HG02610 (cell line): ENCODE measurements around the gene STK38.

Source experiments
- ATAC-seq: cut with Tn5 transposase; IDR thresholded peaks from one replicate; pipeline ENCODE4 v1.9.1; 2021; ENCODE audit warnings: mild to moderate bottlenecking, moderate library complexity; ENCODE audit not compliant: unreplicated experiment

Gene STK38

DNA sequence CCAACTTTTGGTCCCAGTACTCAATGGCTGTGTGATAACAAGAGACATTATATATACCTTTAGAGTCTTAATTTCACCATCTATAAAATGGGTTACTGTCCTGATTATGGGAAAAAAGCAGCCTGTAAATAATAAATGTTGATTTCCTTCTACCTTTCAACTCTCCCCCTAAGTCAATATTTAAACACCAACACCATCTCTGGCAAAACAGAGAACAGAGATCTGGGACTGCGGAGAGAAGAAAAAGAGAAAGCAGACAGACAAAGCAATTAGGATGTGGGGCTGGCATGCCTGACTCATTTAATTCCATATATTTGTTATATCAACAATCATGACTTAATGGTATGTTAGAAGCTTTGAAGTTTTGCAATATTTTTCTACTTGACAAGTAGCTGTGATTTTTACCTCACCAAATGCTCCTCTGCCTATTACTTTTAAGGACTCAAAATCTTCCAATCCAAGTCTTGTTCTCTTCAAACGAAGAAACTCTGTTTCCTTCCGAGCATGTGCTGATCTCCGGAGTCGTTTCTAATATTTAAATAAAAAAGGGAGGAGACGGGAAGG lies 23.3 kb downstream of the STK38 start:
- ATAC-seq: no peak

DNA sequence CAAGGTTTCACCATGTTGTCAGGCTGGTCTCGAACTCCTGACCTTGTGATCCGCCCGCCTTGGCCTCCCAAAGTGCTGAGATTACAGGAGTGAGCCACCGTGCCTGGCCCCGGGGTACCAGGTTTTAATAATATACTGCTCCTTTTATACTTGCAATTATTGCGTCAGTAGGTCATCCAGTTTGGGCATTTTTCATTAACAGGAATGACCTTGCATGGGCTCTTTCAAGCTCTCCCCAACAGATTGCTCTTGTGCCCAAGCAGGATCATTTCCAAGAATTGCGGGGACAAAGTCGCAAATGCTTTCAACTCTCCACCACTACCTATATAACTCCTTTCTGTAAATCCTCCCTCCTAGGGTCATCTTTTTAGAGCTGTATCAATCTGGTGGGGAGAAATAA lies 23.8 kb downstream of the STK38 start:
- no peak for ATAC-seq

DNA sequence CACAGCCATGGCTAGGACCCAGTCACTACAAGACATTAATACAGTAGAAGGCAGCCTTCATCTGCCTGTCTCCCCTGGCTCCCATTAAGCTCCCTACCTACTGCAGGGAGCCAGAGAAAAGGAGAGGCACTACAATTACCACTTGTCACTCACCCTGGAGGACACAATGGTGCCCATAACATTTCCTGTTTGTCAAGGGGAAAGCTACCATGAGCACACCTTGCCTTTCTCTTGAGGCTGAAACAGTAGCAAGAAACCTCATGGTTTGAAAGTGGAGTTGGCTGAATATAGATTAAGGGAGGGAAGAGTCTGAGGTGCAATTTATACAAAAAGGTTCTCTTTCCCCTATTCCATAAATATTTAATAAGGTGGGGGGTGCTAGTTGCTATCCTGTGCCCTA lies 27.9 kb downstream of the STK38 start:
- no peak for ATAC-seq

DNA sequence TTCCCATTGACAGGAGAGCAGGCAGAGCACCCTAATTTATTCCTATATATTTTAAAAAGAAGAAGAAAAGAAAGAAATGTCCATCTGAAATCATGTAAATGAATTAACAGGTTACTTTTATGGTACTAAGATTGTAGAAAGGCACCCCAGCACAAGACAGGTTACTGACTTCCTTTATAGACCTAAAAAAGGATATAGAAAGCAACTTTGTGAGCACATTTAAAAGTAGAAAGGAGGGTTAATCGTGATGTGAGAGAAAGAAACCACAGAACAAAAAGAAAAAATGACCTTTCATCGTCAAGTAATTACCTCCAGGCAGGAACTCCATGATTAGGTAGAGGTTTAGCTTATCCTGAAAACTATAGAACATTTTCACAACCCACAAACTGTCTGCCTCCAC lies 29.9 kb downstream of the STK38 start:
- no peak for ATAC-seq

DNA sequence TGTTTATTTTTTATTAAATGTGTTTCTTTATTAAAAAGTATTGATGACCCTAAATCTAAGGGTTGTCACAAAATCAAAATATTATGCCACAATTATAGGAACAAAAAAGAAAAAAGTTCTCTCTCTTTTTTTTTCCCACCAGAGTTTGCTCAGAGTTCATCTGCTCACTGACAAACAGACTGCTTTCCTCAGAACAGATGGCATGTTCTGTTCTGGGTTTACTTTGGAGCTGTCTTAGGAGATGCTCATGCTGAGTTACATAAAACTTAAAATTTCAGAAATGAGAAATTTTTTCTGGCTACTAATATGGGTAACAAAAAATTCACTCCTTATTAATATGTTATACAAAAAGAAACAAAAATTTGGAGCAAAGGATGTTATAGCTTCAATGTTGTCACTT lies 30.3 kb downstream of the STK38 start:
- ATAC-seq: no peak

DNA sequence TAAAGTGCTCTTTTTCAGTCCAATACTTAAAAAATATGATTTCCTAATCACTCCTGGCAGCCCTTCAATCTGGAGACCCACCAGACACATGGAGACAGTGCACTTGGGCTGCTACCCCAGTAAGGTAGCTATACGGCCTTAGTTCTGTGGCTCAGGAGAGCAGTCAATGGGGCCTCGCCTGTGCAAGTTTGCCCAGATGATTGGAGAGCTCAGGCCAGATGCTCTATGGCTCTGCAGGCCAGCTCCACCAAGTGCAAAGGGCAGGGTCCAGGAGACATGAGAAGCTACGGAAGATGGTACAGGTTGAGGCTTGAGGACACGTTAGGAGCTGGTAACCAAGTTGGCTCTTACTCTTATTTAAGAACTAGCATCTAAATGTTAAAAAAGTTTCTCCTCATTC lies 30.7 kb downstream of the STK38 start:
- ATAC-seq: no peak

DNA sequence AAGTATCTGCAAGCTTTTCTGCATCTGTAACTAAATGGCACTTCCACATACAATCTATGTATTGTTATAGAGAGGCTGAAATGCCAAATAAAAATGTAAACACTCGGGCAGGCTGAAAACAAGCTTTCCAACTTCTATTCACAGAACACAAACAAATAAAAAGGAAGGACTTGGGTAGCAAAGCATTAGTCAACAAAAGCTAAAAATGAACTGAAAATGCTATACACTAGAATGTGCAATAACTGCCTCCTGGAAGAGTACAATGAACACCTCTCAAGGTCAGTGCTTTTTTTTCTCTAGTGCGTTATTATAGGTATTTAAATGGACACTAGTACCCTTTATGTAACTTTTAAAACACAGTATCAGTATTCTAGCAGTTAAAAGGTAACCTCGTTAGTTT lies 31.4 kb downstream of the STK38 start:
- ATAC-seq: no peak

DNA sequence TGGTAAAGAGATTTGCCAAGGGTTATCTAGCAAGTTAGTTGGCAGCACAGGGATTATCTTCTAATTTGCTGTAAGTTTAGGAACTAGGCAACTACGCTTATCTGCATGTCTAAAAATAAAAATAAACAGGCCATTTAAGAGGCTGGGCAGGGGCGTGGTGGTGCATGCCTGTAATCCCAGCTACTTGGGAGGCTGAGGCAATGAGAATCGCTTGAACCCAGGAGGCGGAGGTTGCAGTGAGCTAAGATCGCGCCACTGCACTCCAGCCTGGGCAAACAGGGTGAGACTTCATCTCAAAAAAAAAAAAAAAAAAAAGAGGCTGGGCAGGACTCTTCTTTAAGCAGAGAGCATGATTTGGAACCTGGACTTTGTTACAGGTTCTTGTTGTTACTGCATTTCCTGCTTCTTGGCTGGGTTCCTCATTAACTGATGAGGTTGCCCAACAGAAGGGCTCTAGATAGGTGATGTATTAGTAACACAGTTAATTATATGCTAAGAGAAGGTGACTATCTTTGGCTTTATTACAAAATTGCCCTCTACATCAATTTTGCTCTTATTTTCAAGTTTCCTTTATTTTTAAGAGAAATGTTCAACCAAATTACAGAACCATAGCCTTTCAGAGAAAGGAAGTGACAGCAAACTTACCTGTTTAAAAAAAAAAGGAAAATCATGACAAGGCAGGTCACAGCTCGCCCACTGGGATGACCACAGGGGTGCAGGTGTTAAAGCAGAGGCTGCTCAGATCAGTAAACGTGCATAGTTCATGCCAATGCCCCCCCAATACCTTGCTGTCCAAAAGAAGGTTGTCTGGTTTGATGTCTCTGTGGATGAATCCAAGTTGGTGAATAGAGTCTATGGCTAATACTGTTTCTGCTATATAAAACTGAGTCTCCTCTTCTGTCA lies 32.5 kb downstream of the STK38 start:
- ATAC-seq: no peak

DNA sequence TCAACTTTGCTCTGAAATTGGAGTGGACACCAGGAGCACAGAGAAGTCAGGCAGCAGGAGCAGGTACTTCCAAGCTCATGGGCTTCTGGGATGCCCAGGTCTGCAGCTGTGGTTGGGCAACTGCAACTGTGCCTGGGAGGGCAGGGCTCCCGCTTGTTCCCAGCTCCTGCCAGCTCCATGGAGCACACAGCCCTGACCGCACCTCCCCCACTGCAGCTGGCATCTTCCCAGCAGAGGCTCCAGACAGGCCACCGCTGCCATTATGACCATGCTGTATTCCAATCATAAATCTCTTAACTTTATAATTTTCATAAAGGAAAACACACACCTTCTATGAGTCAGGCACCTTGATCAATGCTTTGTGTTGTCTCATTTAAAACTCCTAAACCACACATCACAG lies 36.9 kb downstream of the STK38 start:
- ATAC-seq: no peak

DNA sequence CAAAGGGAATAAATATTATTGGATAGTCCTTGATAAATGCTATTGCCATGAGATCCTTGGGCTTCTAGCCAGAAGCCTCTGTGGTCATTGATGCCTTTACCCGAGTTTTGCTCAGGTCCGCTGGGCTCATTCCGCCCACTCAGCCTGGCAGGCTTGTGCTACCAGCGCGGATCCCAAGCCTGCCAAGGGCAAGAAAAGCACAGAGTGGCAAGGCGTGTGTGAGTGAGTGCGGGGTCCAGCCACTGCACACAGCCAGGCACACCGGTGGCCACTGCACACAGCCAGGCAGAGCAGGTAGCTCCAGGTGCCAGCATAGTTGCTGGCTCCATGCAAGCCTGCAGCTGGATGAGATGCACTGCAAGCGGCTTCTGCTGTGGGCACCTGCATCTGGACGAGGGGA lies 38.7 kb downstream of the STK38 start:
- no peak for ATAC-seq

DNA sequence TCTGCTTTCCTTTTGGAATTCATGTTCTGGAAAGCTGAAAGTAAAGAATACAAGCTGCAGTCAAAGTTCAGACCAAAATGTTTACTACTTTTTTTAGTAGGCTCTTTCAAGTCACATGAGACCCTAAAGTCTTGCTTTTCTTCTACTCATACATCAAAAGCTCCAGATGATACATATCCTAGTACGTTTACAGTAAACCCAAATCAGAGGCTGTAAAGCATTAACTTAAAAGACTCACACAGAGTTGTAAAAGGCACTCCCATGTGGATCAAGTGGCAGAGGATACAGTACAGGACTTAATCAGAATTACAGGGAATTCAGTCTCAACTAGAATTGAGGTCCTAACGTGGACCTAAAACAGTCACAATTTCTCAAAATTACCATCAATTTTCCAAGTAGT lies 40.7 kb downstream of the STK38 start:
- no peak for ATAC-seq

DNA sequence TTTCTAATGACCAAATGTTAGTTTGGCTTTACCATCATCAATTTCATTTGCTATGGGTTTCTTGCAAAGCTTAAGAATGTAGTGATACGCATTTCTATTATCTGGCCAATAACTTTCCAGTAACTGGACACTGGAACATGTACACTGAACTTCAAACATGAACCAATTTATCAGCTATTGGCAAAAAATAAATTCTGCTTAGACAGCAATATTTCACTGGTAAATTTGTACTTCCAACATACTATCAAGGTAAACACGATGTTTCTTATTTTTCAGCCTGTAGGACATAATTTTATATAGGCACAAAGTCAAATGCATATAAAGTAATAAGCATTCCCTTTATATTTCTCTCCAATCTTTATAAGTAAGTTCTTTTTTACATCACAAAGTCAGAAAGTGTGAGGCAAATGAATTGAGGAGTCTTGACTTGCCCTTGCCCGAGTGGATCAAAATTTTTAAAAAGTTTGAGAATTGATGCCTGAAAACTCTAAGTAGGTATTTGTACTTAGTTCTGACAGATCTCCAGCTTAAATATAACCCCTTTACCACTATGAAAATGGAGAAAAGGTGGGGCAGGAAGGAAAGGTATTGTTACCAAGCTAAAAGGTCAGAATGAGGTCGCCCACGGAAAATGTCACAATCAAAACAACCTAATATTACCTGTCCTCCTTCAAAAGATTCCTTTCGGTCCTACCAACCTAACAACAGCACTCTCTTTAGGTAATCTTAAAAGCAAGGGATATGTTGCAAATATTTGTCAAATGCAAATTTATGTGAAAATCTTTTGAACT lies 41.3 kb downstream of the STK38 start:
- ATAC-seq: no peak

DNA sequence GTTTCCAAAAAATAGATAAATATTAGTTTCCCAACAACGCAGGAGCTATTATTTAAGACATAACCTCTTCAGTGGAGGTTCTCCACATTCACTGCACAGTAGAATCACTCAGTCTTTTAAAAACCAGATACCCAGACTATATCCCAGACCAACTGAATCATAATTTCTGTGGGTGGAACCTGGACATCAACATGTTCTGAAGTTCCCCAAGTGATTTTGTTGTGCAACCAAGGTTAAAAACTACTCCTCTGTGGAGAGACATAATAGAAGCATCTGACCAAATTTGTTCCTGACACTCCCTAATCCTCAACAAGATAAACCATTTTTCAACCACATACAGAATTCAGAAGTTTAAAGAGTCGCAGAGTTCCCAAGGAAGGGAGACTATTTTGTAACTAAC lies 42.3 kb downstream of the STK38 start:
- ATAC-seq: no peak

DNA sequence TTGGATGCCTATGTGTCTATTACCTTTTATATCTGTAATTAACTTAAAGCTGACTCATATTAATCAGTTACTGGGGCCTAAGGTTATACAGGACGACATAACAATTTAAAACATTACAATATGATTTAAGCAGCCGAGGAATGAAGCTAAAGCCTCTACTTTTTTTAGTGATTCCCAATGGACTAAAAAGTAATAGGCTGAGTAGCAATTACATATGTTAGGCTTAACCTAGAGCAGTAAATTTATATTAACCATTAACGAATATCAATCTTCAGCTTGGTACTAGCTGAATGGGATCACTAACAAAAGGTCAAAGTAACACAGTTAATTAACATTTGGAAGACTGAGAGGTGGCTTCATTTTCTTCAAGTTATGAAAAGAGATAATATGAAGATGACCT lies 43.1 kb downstream of the STK38 start:
- no peak for ATAC-seq

DNA sequence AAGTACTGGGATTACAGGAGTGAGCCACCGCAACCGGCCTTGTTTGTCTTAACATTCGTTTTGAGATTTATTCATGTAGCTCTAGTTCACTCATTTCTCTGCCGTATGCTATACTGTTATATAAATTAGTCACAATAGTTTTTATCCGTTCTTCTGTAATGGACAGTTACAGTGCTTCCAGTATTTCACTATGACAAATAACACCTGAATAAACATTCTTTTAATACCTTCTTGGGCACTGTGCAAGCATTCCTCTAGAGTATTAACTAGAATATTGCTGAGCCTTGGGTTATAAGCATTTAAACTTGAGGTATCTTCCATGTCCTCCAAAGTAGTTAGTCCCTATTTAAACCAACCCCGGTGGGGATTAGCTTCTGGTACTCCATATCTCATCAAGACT lies 45.6 kb downstream of the STK38 start:
- no peak for ATAC-seq

DNA sequence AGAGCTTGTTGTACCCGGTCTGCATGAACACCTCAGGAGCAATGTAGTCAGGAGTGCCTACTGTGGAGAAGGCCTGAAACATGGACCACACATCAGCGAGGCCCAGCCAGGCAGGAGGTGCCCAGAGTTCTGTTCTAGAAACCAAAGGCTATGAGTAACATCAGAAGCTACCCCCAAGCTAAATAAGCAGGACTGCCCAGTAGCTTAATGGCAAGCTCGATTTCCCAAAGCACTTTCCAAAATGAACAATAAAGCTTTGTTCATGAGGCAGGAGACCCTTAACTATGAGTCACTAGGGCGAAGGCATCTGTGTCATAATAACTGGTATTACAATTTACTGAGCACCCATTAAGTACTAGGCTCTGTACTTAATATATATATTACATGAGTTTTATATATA lies 47.4 kb downstream of the STK38 start:
- no peak for ATAC-seq

DNA sequence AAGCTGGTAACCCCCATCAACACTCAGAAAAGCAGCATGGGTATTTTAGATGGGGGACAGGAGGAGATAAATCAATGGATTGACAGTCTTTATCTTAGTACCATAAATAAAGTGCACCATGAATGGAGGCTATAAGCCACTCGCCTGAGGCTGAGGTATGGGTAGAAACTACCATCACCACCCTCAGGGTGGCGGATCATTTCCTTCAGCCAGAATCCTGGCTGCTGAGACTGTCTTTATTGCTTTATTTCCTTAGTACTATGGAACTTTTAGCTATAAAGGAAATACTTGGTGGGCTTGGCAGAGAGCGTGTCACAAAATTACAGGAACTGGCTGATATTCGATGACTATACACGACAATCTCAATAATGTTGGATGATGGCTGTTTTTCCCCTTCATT lies 52.2 kb downstream of the STK38 start:
- ATAC-seq: no peak

DNA sequence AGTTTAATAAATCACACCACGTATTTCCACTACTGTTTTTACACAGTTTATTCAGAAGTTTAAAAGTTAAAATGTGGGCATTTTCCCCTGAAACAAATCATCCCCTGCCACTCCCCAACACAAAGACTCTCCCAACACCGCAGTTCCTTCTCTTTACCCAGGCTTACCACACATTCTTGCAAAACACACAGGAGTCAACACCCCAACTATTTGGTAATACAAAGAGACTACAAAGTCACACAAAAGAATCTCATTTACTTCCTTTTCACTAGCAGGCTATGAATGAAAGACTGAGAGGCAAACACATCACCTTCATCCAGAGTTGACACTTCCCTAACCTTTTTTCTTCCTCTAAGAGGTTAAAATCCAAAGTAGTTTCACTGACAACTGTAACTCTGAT lies 53.4 kb downstream of the STK38 start:
- no peak for ATAC-seq

DNA sequence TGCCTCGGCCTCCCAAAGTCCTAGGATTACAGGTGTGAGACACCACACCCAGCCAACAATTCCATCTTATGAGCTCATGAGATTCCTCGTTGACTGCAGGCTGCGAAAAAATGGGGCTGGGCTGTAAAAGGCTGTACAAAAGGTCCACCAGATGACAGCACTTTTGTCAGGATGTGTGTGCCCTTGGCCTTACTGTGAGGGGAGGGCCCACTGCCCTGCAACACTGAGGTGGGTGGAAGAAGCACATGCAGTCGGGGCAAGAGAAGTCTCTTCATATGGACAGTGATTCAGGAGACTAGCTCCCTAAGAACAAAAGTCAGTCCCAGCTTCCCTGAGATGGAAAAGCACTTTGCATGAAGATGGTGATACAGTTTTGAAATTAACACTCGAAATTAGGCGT lies 54.0 kb downstream of the STK38 start:
- no peak for ATAC-seq

DNA sequence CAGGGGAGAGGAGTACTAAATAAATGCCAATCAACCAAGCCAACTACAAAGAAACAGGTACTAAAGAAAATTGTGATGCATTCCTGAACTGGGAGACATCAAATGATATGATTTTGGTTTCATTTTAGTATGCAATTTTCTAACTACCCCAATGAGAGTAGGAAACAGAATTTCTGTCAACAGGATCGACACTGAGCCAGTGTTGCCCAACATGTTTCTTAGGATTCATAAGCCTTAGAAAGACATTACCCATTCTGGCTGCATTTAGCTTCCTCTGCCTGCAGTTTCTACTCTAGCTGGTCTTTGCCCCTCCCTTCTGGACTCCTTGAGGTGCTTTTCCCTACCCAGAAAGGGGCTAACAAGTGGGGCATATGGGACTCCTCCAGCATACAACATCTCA lies 54.7 kb downstream of the STK38 start:
- ATAC-seq: no peak

DNA sequence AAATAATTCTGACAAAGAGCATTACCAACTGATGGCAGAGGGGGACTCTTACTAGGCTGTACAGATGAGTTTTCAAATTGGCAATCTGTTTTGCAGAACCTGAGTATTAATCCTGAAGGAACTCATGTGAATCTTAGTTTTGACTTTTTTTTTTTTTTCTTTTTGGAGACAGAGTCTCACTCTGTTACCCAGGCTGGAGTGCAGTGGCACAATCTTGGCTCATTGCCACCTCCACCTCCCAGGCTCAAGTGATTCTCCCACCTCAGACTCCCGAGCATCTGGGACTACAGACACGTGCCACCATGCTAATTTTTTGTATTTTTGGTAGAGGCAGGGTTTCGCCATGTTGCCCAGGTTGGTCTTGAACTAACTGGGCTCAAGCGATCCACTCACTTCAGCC lies 55.2 kb downstream of the STK38 start:
- ATAC-seq: no peak

DNA sequence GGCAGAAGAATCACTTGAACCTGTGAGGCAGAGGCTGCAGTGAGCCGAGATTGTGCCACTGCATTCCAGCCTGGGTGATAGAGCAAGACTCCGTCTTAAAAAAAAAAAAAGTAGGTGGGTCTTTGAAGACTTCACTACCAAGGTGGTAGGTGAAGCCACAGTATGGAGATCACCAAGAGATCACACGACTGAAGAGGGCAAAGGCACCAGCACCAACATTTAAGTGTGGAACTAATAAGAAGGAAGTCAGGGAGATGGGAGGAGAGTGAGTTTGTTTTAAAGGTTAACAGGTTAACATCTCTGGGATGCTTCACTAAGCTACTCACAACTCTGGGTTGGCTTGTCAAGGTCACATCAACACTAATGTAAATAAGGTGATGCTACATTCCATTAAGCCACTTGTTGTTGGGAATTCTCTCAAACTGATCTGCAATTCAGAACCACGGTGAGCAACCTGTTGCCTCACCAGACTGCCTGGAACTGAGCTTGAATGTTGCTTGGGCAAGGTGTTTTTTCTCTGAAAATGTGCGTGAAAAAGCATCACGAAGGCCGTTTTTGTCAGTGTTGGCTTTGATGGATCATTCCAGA lies 55.8 kb downstream of the STK38 start:
- no peak for ATAC-seq
